Body of pancreas (tissue), 4 donors: ENCODE results near the gene SIGLEC10. TPM values are rescaled to one million over a fixed set of nuclear protein-coding genes. Genes with fewer than 3 reads are reported as not detected.
A peak's percentile ranks its signal among the peaks of the same experiment; 100 is the strongest.

Experiments used
- ATAC-seq: fragments of 150-250 bp; one replicate; pipeline ENCODE4 v1.9.1; 2016
- DNase-seq, 4 donors: peaks; one replicate each; pipeline ENCODE4 v3.0.0-alpha.2; 2019
- H3K27ac ChIP-seq, 4 donors: fragments of 200-600 bp; sonication (generic); 1 replicate in 3 of 4; 2 replicates in 1 of 4; pipeline versions ENCODE4 v1.5.1 to v1.6.1; 2016 to 2019; ENCODE audit warnings: mild to moderate bottlenecking in 1 of 4, mixed read lengths in 1 of 4, moderate library complexity in 1 of 4
- H3K27me3 ChIP-seq, 2 donors: fragments of 200-600 bp; sonication (generic); one replicate each; pipeline ENCODE4 v1.6.0; 2016; ENCODE audit warnings: mild to moderate bottlenecking in 1 of 2
- H3K36me3 ChIP-seq, 2 donors: fragments of 200-600 bp; sonication (generic); replicated peaks in 1 of 2; 2 replicates each; pipeline ENCODE4 v1.5.1; 2016; ENCODE audit warnings: low read depth in 2 of 2; ENCODE audit not compliant: insufficient read depth in 1 of 2
- H3K4me1 ChIP-seq: fragments of 200-600 bp; sonication (generic); one replicate; pipeline ENCODE4 v1.6.0; 2016
- H3K4me3 ChIP-seq, 2 donors: fragments of 200-600 bp; sonication (generic); 1 replicate in 1 of 2; 2 replicates in 1 of 2; pipeline ENCODE4 v1.5.1; 2016 to 2019
- H3K9me3 ChIP-seq, 3 donors: fragments of 200-600 bp; sonication (generic); 1 replicate in 2 of 3; 2 replicates in 1 of 3; pipeline ENCODE4 v1.5.1; 2016
- POLR2A ChIP-seq, 3 donors: fragments of 450-650 bp; IDR thresholded peaks; one replicate each; pipeline ENCODE4 v1.6.1; 2016; ENCODE audit warnings: antibody characterized with exemption in 3 of 3, mild to moderate bottlenecking in 2 of 3
- WGBS, 2 donors: methylation state at CpG; one replicate each; pipeline ENCODE4 v1.1.5; 2017; 5-methylcytosine and 5-hydroxymethylcytosine counted together
- intact Hi-C: fragments of 100-400 bp; cut with DNase I; formaldehyde crosslinking; loops from one replicate; pipeline ENCODE4 v1.15.1; 2023
- total RNA-seq, 2 donors: library from RNA; depleted of rRNA; stranded (reverse); fragments of >200 nt; gene quantifications; one replicate each; pipeline ENCODE4 v1.1.0, GENCODE V29; 2016
- TF ChIP-seq, protein P1 (sequence below), 7 experiments: fragments of 450-650 bp in 4 of 7; fragments of 200-600 bp in 3 of 7; sonication (generic) in 3 of 7; IDR thresholded peaks; one replicate each; pipeline ENCODE4 v1.5.1; 2016 to 2019; ENCODE audit warnings: antibody characterized with exemption in 7 of 7

The SIGLEC10 gene
- total RNA-seq, 2 donors from 2014 or later = 2.0 to 3.9 TPM

DNA sequence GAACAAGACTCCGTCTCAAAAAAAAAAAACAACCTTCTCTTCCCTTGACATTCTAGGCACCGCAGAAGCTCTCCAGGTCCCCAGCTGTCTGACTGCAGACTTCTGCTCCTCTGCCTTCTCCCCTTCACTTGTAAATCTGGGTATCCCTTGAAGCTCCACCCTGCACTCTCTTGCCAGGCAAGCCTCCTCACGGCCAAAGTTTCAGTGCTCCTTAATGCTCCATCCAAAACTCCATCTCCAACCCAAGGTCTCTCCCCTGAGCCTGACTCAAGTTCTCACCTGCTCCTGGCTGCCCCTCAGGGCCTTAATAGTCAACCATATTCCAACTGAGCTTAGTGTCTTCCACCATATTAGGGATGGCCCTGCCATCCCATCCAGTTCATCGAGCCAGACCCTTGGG is 47.2 kb downstream of the SIGLEC10 start:
- Histone ChIP-seq H3K27me3 (no peaks in the 10 kb centered on the region), H3K4me1 (peaks cover 15% of the 10 kb centered on the region), H3K27ac (no peak overlapping the region), H3K9me3 (no peaks in the 10 kb centered on the region), H3K36me3 (no peaks in the 10 kb centered on the region), H3K4me3 (no peak overlapping the region)
- TF ChIP-seq, protein P1, sequence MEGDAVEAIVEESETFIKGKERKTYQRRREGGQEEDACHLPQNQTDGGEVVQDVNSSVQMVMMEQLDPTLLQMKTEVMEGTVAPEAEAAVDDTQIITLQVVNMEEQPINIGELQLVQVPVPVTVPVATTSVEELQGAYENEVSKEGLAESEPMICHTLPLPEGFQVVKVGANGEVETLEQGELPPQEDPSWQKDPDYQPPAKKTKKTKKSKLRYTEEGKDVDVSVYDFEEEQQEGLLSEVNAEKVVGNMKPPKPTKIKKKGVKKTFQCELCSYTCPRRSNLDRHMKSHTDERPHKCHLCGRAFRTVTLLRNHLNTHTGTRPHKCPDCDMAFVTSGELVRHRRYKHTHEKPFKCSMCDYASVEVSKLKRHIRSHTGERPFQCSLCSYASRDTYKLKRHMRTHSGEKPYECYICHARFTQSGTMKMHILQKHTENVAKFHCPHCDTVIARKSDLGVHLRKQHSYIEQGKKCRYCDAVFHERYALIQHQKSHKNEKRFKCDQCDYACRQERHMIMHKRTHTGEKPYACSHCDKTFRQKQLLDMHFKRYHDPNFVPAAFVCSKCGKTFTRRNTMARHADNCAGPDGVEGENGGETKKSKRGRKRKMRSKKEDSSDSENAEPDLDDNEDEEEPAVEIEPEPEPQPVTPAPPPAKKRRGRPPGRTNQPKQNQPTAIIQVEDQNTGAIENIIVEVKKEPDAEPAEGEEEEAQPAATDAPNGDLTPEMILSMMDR (IDR thresholded peaks at IDR 0.05) = no peak
- TF ChIP-seq POLR2A (IDR thresholded peaks at IDR 0.05) = no peak
- intact Hi-C loops = no loop called here
- DNase-seq (no peak), ATAC-seq (no peak)
- 71 to 75% methylated on average over 4 of the region's 4 CpGs for WGBS, 2 donors

DNA sequence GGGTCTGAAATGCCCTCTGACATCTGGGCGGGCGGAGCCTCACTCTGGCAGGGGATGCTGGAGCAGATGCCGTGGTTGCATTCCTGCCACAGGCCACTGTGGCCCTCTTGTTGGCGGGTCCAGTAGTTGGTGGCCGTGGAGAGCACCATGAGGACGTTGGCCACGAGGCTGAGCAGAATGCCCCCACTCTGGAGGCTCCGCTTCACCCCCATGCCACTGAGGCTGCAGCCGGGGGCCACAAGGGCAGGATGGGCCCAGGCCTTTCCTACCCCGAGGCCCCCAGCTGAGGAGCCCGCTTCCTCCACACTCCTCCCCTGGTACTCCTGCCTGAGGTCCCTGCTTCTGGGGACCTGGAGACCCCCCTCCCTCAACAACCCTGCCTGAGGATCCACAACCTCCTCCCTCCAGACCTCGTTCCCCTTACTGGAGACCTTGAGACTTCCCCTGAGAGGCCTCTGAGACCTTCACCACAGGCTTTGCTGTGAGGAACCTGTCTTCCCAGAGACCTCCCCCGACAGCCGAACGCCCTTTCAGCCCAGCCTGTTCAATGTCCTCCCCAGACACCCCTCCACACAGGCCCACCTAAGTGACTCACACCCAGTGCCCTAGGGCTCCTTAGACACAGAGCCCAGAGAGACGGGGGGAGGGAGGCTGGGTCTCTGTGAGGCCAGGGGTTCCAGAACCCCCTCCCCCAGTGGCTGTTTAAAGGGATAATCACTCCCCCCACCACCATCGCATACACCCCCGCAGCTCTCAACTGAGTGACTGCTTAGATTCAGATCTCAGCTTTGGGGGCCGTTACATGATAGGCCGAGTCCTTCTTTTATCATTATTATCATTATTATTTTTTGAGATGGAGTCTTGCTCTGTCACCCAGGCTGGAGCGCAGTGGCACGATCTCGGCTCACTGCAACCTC is 48.8 kb downstream of the SIGLEC10 start, which contains the start of gene CLDND2:
Gene CLDND2 (minus strand): TSS at position 638 of the 917 bp plus-strand sequence. CDS start 426 bp downstream, at position 212.
- no peak for TF ChIP-seq POLR2A (IDR thresholded peaks at IDR 0.05)
- TF ChIP-seq, protein P1 (IDR thresholded peaks at IDR 0.05) = no peak
- intact Hi-C loops = no loop called here
- Histone ChIP-seq H3K9me3 (no peaks in the 10 kb centered on the region), H3K36me3 (no peaks in the 10 kb centered on the region), H3K27me3 (no peaks in the 10 kb centered on the region), H3K4me3 (peak within 1 kb of the TSS in 1 of 2 donors; percentile 53), H3K4me1 (peaks cover 30% of the 10 kb centered on the region), H3K27ac (peak within 1 kb of the TSS; percentile 19 to 98 (median 64))
- ATAC-seq (no peak), DNase-seq (no peak)
- 68 to 83% methylated on average over 9 to 23 of the region's 23 CpGs for WGBS, 2 donors

DNA sequence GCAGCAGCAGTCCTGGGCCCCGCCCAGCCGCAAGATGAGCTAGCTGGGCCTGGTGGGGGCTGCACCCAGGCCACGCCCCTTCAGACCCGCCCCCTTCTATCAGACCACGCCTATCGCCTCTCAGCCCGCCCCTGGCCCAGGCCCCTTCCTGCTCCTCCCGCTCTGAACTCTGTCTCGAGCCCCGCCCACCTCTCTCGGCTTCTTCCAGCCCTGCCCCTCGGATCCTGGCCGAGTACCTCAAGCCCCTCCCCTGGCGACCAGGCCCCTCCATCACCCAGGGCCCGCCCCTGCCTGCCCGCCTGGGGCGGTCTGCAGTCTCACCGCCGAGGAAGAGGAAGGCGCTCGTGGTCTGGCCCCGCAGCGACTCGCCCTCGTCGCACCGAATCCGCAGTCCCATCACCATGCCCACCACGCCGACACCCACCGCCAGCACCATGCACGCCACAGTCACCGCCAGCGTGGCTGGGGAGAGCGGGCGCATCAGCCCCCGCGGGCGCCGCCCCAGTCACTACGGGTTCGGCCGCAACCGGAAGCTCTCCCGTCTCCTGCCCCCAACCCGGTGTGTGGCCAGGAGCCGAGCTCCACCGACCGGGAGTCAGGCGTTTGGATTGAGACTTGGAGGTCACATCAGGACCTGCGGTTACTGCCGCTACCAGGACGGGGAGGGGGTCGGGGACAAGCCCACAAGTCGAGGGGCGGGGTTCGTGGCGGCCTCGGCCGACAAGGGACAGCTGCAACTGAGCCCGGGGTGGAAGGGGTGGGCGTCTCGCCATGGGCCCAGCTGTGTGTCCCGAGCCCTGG is 49.7 kb downstream of the SIGLEC10 start:
- intact Hi-C loops = no loop called here
- H3K9me3 ChIP-seq = no peaks in the 10 kb centered on the region
- H3K27me3 ChIP-seq = no peaks in the 10 kb centered on the region
- ATAC-seq = peak; percentile 88
- H3K4me1 ChIP-seq = peaks cover 37% of the 10 kb centered on the region
- 0 to 2% methylated on average over 7 to 59 of the region's 64 CpGs for WGBS, 2 donors
- peak overlapping the region; percentile 94 to 99 (median 98) for H3K27ac ChIP-seq
- H3K36me3 ChIP-seq = no peaks in the 10 kb centered on the region
- peak overlapping the region in 1 of 2 donors; percentile 53 for H3K4me3 ChIP-seq
- DNase-seq = peak; percentile 98 to 99 (median 99)
- TF ChIP-seq, protein P1 (IDR thresholded peaks at IDR 0.05) = no peak
- TF ChIP-seq POLR2A (IDR thresholded peaks at IDR 0.05) = peak in 1 of 3 donors; percentile 36

DNA sequence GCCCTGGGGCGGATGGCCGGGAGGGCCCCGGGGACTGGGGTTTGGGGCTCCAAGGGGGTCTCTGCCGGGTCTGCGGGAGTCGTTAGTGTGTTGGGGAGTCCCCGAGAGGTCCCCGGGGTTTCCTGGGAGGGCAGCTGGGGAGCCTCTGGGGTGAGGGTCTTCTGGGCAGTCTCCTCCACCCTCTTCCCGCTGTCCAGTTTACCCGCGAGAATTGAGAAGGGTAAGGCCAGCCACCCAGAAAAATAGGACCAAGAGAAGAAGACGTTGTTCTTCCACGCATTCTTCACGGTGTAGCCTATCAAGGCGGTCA is 50.2 kb downstream of the SIGLEC10 start:
- Histone ChIP-seq H3K9me3 (no peaks in the 10 kb centered on the region), H3K27me3 (no peaks in the 10 kb centered on the region), H3K4me1 (peaks cover 43% of the 10 kb centered on the region), H3K36me3 (no peaks in the 10 kb centered on the region), H3K27ac (peak overlapping the region; percentile 94 to 99 (median 98)), H3K4me3 (peak overlapping the region; percentile 51 to 61)
- DNase-seq (no peak), ATAC-seq (no peak)
- WGBS, 2 donors = 0 to 1% methylated on average over 6 to 15 of the region's 15 CpGs
- intact Hi-C loops = no loop called here
- peak; percentile 88 to 90 (median 89) for TF ChIP-seq POLR2A (IDR thresholded peaks at IDR 0.05)
- TF ChIP-seq, protein P1 (IDR thresholded peaks at IDR 0.05) = no peak
